NCI-H82 treated with DMSO at 0.1 percent for 48 hours (cell line): ENCODE data around the gene NFATC2.

Experiments
- DNase-seq: peaks from one replicate; lab custom pipeline; 2025; ENCODE audit not compliant: unreplicated experiment; lab: John Stamatoyannopoulos, UW

The NFATC2 gene

GRCh38 chr20:51542571-51543421 lies at the start of gene NFATC2:
TSS of gene NFATC2 (minus strand) at chr20:51542719. CDS start at chr20:51542499, 220 bp downstream.
- DNase-seq: no peak

- DNase-seq: no peak
Observed at GRCh38 chr20:51591871-51592270, 49.4 kb upstream of the NFATC2 start.

GRCh38 chr20:51588762-51589161 lies 46.2 kb upstream of the NFATC2 start:
- DNase-seq: no peak

- no peak for DNase-seq
Observed at GRCh38 chr20:51587145-51587544, 44.6 kb upstream of the NFATC2 start.

GRCh38 chr20:51586005-51586440 lies 43.5 kb upstream of the NFATC2 start:
- no peak for DNase-seq

- DNase-seq: no peak
Observed at GRCh38 chr20:51585148-51585547, 42.6 kb upstream of the NFATC2 start.

- no peak for DNase-seq
Observed at GRCh38 chr20:51584737-51585136, 42.2 kb upstream of the NFATC2 start.

- DNase-seq: no peak
Observed at GRCh38 chr20:51584116-51584515, 41.6 kb upstream of the NFATC2 start.

- no peak for DNase-seq
Observed at GRCh38 chr20:51583499-51583898, 41.0 kb upstream of the NFATC2 start.

- no peak for DNase-seq
Observed at GRCh38 chr20:51583073-51583472, 40.6 kb upstream of the NFATC2 start.

- no peak for DNase-seq
Observed at GRCh38 chr20:51581571-51581970, 39.1 kb upstream of the NFATC2 start.

GRCh38 chr20:51579137-51579536 lies 36.6 kb upstream of the NFATC2 start:
- DNase-seq: no peak

- no peak for DNase-seq
Observed at GRCh38 chr20:51578145-51578459, 35.6 kb upstream of the NFATC2 start.

GRCh38 chr20:51577432-51578144 lies 35.1 kb upstream of the NFATC2 start:
- DNase-seq: no peak

GRCh38 chr20:51575486-51575885 lies 33.0 kb upstream of the NFATC2 start:
- DNase-seq: no peak

- DNase-seq: no peak
Observed at GRCh38 chr20:51574248-51575033, 31.9 kb upstream of the NFATC2 start.

GRCh38 chr20:51573576-51574243 lies 31.2 kb upstream of the NFATC2 start:
- DNase-seq: no peak

- no peak for DNase-seq
Observed at GRCh38 chr20:51571460-51571794, 28.9 kb upstream of the NFATC2 start.

- no peak for DNase-seq
Observed at GRCh38 chr20:51570739-51571459, 28.4 kb upstream of the NFATC2 start.
